ENCODE measurements around the gene GUCY2C. TPM values are rescaled to one million over a fixed set of nuclear protein-coding genes. Genes with fewer than 3 reads are reported as not detected.
A peak's percentile ranks its signal among the peaks of the same experiment; 100 is the strongest.

The GUCY2C gene
- total RNA-seq, 3 donors from 2014 or later, result 1.3 TPM; not detected in 2

DNA sequence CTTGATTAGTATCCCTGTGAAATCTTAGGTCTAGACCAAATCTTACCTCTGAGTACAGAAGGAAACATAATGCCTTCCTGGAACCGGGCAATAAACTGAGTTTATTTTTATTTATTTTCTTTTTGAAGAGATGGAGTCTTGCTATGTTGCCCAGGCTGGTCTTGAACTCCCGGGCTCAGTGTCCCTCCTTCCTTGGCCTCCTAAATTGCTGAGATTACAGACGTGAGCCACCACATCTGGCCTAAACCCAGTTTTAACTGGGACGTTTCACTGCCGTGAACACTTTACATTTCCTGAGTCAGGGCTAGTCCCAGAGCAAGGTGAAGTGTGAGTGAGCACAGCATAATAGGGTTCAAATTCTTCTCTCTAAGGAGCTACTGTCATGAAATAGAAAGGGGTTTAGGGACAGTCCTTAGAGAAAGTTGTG is 671 bp downstream of the GUCY2C start:
- no peak for DNase-seq (ENCODE audit: low spot score in 2 of 2)
- Histone ChIP-seq H3K27ac (no peak overlapping the region), H3K4me1 (no peaks in the 10 kb centered on the region), H3K9me3 (no peaks in the 10 kb centered on the region), H3K27me3 (no peaks in the 10 kb centered on the region), H3K36me3 (no peaks in the 10 kb centered on the region), H3K4me3 (no peak overlapping the region)
- intact Hi-C loops (cut with DNase I; ENCODE audit: low total_unique reads), result no loop called here
- TF ChIP-seq POLR2A (IDR thresholded peaks at IDR 0.05) (no peak), POLR2AphosphoS5 (IDR thresholded peaks at IDR 0.05) (no peak)
- TF ChIP-seq, protein P1, sequence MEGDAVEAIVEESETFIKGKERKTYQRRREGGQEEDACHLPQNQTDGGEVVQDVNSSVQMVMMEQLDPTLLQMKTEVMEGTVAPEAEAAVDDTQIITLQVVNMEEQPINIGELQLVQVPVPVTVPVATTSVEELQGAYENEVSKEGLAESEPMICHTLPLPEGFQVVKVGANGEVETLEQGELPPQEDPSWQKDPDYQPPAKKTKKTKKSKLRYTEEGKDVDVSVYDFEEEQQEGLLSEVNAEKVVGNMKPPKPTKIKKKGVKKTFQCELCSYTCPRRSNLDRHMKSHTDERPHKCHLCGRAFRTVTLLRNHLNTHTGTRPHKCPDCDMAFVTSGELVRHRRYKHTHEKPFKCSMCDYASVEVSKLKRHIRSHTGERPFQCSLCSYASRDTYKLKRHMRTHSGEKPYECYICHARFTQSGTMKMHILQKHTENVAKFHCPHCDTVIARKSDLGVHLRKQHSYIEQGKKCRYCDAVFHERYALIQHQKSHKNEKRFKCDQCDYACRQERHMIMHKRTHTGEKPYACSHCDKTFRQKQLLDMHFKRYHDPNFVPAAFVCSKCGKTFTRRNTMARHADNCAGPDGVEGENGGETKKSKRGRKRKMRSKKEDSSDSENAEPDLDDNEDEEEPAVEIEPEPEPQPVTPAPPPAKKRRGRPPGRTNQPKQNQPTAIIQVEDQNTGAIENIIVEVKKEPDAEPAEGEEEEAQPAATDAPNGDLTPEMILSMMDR (IDR thresholded peaks at IDR 0.05), result no peak

DNA sequence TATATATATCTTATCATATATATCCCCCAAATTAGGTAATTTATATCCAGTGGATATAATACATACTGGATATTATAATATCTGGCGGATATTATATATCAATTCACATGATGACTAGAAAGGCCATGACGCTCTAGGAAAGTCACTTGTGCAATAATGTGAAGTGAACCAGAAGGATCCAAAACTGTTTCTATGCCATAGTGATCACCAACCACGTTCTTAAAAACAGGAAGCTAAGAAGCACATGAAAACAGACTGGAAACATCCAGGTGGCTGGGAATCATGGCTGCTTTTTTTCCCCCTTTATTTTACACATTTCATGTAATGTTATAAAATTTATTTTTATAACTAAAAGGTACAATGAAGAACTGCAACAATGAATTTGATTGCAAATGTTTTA is 1.4 kb downstream of the GUCY2C start:
- H3K4me1 ChIP-seq, result no peaks in the 10 kb centered on the region
- H3K4me3 ChIP-seq, result no peak overlapping the region
- no peaks in the 10 kb centered on the region for H3K27me3 ChIP-seq
- H3K36me3 ChIP-seq, result no peaks in the 10 kb centered on the region
- intact Hi-C loops (cut with DNase I; ENCODE audit: low total_unique reads), result no loop called here
- no peak for DNase-seq (ENCODE audit: low spot score in 2 of 2)
- H3K27ac ChIP-seq, result no peak overlapping the region
- TF ChIP-seq, protein P1 (IDR thresholded peaks at IDR 0.05), result no peak
- TF ChIP-seq POLR2A (IDR thresholded peaks at IDR 0.05) (no peak), POLR2AphosphoS5 (IDR thresholded peaks at IDR 0.05) (no peak)
- no peaks in the 10 kb centered on the region for H3K9me3 ChIP-seq

DNA sequence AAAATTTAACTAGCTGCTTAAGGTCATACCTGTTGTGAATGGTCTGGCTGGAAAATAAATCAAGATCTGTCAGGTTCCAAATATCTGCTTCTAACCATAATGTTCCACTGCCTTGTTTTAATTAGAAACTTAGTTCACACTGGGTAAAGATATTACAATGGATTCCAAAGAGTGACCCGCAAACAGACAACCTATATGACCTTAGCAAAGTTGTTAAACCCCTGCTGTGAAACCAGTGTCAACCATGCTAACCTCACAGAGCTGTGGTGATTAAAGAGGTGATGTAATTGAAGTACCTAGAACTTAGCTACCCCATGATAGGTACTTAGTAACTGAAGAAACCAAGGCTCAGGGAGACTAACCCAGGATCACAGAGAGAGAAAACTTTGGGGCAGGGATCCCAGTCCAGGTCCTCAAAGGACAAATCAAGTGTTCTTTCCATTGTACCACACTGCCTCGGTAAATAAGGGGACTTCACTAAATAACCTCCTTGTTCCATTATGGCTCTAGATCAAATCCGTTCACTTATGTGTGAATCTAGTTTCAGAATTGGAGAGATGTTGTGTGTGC is 2.2 kb downstream of the GUCY2C start:
- no peaks in the 10 kb centered on the region for H3K4me1 ChIP-seq
- TF ChIP-seq POLR2AphosphoS5 (IDR thresholded peaks at IDR 0.05), result no peak
- TF ChIP-seq POLR2A (IDR thresholded peaks at IDR 0.05), result no peak
- TF ChIP-seq, protein P1 (IDR thresholded peaks at IDR 0.05), result no peak
- intact Hi-C loops (cut with DNase I; ENCODE audit: low total_unique reads), result no loop called here
- no peaks in the 10 kb centered on the region for H3K27me3 ChIP-seq
- no peaks in the 10 kb centered on the region for H3K9me3 ChIP-seq
- no peak for DNase-seq (ENCODE audit: low spot score in 2 of 2)
- no peaks in the 10 kb centered on the region for H3K36me3 ChIP-seq
- H3K4me3 ChIP-seq, result no peak overlapping the region
- H3K27ac ChIP-seq, result no peak overlapping the region

DNA sequence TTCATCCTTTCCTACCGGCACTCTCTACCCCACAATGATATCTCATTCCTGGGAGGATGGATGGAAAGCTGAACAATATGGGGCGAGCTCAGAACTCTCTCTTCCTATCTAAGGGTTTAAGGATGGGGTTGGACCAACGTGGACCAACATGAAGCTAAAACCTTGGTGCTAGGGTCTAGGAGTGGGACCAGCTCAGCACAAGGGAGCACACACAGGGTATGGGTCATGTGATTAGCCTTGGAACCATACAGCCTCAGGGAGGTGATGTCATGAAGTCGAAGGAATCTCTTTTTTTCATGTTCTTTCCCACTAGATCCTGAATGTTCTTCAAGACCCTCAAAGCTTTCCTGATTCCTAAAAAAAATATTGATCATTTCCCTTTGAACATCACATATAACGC is 3.3 kb downstream of the GUCY2C start:
- Histone ChIP-seq H3K4me3 (no peak overlapping the region), H3K27ac (no peak overlapping the region), H3K4me1 (no peaks in the 10 kb centered on the region), H3K9me3 (no peaks in the 10 kb centered on the region), H3K36me3 (no peaks in the 10 kb centered on the region), H3K27me3 (no peaks in the 10 kb centered on the region)
- intact Hi-C loops (cut with DNase I; ENCODE audit: low total_unique reads), result no loop called here
- TF ChIP-seq POLR2A (IDR thresholded peaks at IDR 0.05) (no peak), POLR2AphosphoS5 (IDR thresholded peaks at IDR 0.05) (no peak)
- no peak for DNase-seq (ENCODE audit: low spot score in 2 of 2)

DNA sequence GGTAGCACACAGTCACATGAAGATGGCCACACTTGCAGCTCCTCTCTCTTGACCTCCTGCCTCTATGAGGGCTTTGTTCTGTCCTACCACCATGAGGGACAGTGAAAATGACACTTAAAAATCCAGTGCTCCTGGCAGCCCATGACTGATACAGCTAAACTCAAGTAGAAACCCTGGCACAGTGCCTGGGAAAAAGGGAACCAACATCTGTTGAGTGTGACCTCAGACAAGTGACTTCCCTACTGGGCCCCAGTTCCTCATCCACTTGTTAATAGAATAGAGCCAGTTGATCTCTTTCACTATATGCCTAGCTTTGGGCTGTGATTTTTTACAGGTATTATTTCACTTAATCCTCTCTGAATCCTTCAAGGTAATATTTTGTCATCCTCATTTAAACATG is 4.8 kb downstream of the GUCY2C start:
- DNase-seq (ENCODE audit: low spot score in 2 of 2), result peak in 1 of 2 donors; percentile 30
- Histone ChIP-seq H3K9me3 (no peaks in the 10 kb centered on the region), H3K4me3 (no peak overlapping the region), H3K27ac (no peak overlapping the region), H3K4me1 (no peaks in the 10 kb centered on the region), H3K27me3 (no peaks in the 10 kb centered on the region), H3K36me3 (no peaks in the 10 kb centered on the region)
- intact Hi-C loops (cut with DNase I; ENCODE audit: low total_unique reads), result no loop called here
- TF ChIP-seq, protein P1 (IDR thresholded peaks at IDR 0.05), result no peak
- no peak for TF ChIP-seq POLR2AphosphoS5 (IDR thresholded peaks at IDR 0.05)
- no peak for TF ChIP-seq POLR2A (IDR thresholded peaks at IDR 0.05)

DNA sequence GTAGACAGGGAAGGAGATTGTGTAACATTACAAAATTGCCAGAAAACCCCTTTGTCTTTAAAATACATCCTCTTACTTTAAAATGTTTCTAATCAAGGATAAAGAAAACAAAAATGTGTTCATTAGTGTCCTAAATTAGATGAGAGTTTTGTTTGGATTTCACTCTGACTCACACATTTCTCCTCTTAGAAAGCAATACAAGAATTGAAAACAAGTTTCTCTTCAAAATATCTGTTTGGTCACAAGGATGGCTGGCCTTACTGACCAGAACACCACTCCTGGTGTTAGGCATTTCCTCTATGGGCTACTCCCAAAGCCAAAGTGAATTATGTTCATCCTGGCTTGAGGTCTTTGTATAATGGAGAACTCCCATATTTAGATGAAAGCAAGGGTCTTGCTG is 6.4 kb downstream of the GUCY2C start:
- Histone ChIP-seq H3K27me3 (no peaks in the 10 kb centered on the region), H3K4me3 (no peak overlapping the region), H3K27ac (no peak overlapping the region), H3K4me1 (no peaks in the 10 kb centered on the region), H3K36me3 (no peaks in the 10 kb centered on the region), H3K9me3 (no peaks in the 10 kb centered on the region)
- TF ChIP-seq POLR2AphosphoS5 (IDR thresholded peaks at IDR 0.05) (no peak), POLR2A (IDR thresholded peaks at IDR 0.05) (no peak)
- TF ChIP-seq, protein P1 (IDR thresholded peaks at IDR 0.05), result no peak
- no peak for DNase-seq (ENCODE audit: low spot score in 2 of 2)
- intact Hi-C loops (cut with DNase I; ENCODE audit: low total_unique reads), result no loop called here
